ENCODE results near the gene KIRREL1. TPM values are rescaled to one million over a fixed set of nuclear protein-coding genes. Genes with fewer than 3 reads are reported as not detected.

The KIRREL1 gene
- total and polyA plus RNA-seq, 2 of the 13 experiments (the other 11 are each of a cell fraction or from before 2014, with no cell fraction given), result 0.02 to 0.03 TPM

- WGBS (ENCODE audit: low lambda C conversion rate), result 64% methylated on average over 8 of the region's 8 CpGs
- Histone ChIP-seq H3K36me3 (replicated peaks in 1 of 2; ENCODE audit: control insufficient read depth in 1 of 2, insufficient read depth in 2 of 2, low read length in 2 of 2) (no peaks in the 10 kb centered on the region), H3K27ac (ENCODE audit: extremely low read length, insufficient read depth, low read length) (no peak overlapping the region), H3K9ac (ENCODE audit: insufficient read depth, low read depth, low read length) (no peak overlapping the region), H3K4me1 (ENCODE audit: insufficient read depth, low read length) (no peaks in the 10 kb centered on the region), H3K4me2 (ENCODE audit: low read depth, low read length) (no peak overlapping the region), H3K4me3 (replicated peaks in 1 of 3; ENCODE audit: insufficient read depth in 1 of 3, low read depth in 2 of 3, low read length in 3 of 3) (no peak overlapping the region), H4K20me1 (ENCODE audit: insufficient read depth, low read length) (no peaks in the 10 kb centered on the region), H2AFZ (ENCODE audit: low read length) (no peak overlapping the region), H3K79me2 (ENCODE audit: insufficient read depth, low read length) (no peaks in the 10 kb centered on the region), H3K9me3 (ENCODE audit: low read length) (no peaks in the 10 kb centered on the region), H3K27me3 (ENCODE audit: control insufficient read depth in 1 of 2, insufficient read depth in 2 of 2, low read length in 2 of 2) (no peaks in the 10 kb centered on the region)
- FAIRE-seq (no peak), ATAC-seq (no peak), DNase-seq (ENCODE audit: low spot score) (no peak)
- intact Hi-C loops (cut with micrococcal nuclease; ENCODE audit: unreplicated experiment) (no loop called here), in situ Hi-C loops (cut with HindIII; ENCODE audit: extremely low pct_ligation_motif_present, low pct_unique_long_range_greater_than_20kb) (no loop called here)
- ChIA-PET POLR2A (no interaction called here), CTCF (ENCODE audit: low intra/inter-chr PET ratio, low total read pairs) (no interaction called here)
- TF ChIP-seq ZNF652 (CRISPR knock-in tag; IDR thresholded peaks at IDR 0.05; ENCODE audit: borderline replicate concordance, low read depth) (no peak), TIGD3 (CRISPR knock-in tag; IDR thresholded peaks at IDR 0.05; ENCODE audit: borderline replicate concordance) (no peak), RERE (CRISPR knock-in tag; IDR thresholded peaks at IDR 0.05; ENCODE audit: low read depth) (no peak), PAX8 (CRISPR knock-in tag; IDR thresholded peaks at IDR 0.05; ENCODE audit: borderline replicate concordance) (no peak), CERS6 (CRISPR knock-in tag; IDR thresholded peaks at IDR 0.05) (no peak), JARID2 (CRISPR knock-in tag; IDR thresholded peaks at IDR 0.05; ENCODE audit: insufficient replicate concordance) (no peak), ZNF10 (CRISPR knock-in tag; IDR thresholded peaks at IDR 0.05; ENCODE audit: borderline replicate concordance, low read depth) (no peak), U2AF1 (optimal IDR thresholded peaks at IDR 0.05; ENCODE audit: low read depth, low read length) (no peak), NR1H2 (CRISPR knock-in tag; IDR thresholded peaks at IDR 0.05; ENCODE audit: borderline replicate concordance, low read depth) (no peak), ZGPAT (CRISPR knock-in tag; IDR thresholded peaks at IDR 0.05) (no peak), ZNF772 (CRISPR knock-in tag; IDR thresholded peaks at IDR 0.05) (no peak), ZNF703 (CRISPR knock-in tag; IDR thresholded peaks at IDR 0.05; ENCODE audit: borderline replicate concordance) (no peak), DMAP1 (CRISPR knock-in tag; IDR thresholded peaks at IDR 0.05) (no peak)
- no TSS peak for BruUV-seq (replicated peaks)
Observed at GRCh38 chr1:158038793-158039192, 45.3 kb downstream of the KIRREL1 start.

Data from HepG2 (cell line).